Measurements from ENCODE around the gene CAMTA1.
A peak's percentile ranks its signal among the peaks of the same experiment; 100 is the strongest.

CAMTA1 gene

DNA sequence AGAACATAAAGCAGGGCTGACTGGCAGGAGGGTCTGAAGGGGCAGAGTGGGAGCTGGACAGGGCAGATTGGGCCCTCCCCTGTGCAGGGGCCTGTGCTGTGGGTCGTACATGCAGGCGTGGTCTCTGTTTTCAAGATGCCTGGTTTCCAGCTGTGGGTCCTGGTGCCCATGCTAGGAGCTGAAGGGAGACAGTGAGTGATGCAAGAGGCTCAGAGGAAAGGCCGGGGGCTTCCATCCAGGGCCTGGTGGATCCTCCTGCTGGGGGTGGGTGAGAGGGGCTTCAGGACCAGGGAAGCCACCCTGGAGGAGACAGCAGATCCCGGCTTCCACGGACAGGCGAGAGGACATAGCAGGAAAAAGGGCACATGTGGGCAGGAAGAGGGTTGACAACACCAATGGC, 636.8 kb downstream of the CAMTA1 start:
- TF ChIP-seq, protein P1, sequence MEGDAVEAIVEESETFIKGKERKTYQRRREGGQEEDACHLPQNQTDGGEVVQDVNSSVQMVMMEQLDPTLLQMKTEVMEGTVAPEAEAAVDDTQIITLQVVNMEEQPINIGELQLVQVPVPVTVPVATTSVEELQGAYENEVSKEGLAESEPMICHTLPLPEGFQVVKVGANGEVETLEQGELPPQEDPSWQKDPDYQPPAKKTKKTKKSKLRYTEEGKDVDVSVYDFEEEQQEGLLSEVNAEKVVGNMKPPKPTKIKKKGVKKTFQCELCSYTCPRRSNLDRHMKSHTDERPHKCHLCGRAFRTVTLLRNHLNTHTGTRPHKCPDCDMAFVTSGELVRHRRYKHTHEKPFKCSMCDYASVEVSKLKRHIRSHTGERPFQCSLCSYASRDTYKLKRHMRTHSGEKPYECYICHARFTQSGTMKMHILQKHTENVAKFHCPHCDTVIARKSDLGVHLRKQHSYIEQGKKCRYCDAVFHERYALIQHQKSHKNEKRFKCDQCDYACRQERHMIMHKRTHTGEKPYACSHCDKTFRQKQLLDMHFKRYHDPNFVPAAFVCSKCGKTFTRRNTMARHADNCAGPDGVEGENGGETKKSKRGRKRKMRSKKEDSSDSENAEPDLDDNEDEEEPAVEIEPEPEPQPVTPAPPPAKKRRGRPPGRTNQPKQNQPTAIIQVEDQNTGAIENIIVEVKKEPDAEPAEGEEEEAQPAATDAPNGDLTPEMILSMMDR (conservative IDR thresholded peaks at IDR 0.05; ENCODE audit: low read depth, low read length), result no peak
- DNase-seq (ENCODE audit: low read depth), result no peak
- no peak overlapping the region for H3K4me3 ChIP-seq (ENCODE audit: low read depth, low read length)

DNA sequence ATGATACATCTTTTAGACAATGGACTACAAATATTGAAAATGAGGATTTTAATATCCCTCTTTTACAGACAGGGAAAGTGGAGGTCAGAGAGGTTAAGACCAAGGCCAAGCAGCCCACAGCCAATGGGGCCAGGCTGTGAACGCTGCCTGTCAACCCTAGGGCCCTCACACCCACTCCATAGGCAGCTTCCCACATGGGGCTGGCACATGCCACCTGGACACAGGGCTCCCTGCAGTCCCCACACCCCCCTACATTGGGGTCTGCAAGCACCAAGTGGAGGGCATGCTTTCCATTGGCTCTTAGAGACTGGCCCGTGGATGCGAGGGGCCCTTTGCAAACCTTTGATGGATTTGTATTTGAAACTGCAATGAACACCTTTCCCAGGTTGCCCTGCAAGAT, 637.3 kb downstream of the CAMTA1 start:
- no peak for DNase-seq (ENCODE audit: low read depth)
- H3K4me3 ChIP-seq (ENCODE audit: low read depth, low read length), result no peak overlapping the region
- TF ChIP-seq, protein P1 (conservative IDR thresholded peaks at IDR 0.05; ENCODE audit: low read depth, low read length), result no peak

DNA sequence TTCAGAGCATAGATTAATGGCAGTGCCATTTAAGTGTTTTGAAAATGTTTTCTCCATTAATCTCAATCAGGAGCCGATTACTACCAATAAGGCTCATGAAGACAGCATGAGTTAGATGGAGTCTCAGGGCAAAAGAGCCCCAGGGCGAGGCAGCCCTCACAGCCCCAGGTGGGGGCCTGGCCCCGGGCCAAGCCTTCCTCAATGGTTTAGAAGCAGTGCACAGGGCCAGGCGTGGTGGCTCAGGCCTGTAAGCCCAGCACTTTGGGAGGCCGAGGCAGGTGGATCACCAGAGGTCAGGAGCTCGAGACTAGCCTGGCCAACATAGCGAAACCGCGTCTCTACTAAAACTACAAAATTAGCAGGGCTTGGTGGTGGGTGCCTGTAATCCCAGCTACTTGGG, 637.7 kb downstream of the CAMTA1 start:
- H3K4me3 ChIP-seq (ENCODE audit: low read depth, low read length), result no peak overlapping the region
- TF ChIP-seq, protein P1 (conservative IDR thresholded peaks at IDR 0.05; ENCODE audit: low read depth, low read length), result no peak
- DNase-seq (ENCODE audit: low read depth), result no peak

DNA sequence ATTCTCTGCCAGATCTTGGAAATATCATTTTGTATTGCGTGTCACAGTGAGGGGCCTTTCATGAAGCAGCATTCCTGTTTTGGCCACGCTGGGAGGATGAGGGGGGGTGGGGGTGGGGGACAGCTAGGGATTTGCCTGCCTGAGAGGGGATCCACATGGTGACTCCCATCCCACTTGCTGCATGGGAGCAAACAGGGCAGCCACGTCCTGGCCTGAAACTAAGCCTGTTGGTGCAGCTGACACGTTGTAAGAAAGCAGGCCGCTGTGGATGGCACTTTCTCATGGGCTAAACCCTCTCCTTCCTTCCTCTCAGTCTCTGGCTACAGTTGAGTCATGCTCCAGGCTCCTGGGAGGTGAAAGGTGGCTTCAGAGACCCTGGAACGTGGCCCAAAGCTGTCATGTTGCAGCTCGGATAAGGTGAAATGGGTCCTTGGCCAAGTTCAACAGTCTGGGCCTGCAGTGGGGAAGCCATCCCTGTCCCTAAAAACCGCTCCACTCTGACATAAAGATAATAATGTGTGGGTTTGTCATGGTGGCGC, 639.2 kb downstream of the CAMTA1 start:
- H3K4me3 ChIP-seq (ENCODE audit: low read depth, low read length), result no peak overlapping the region
- TF ChIP-seq, protein P1 (conservative IDR thresholded peaks at IDR 0.05; ENCODE audit: low read depth, low read length), result no peak
- peak; percentile 78 for DNase-seq (ENCODE audit: low read depth)

DNA sequence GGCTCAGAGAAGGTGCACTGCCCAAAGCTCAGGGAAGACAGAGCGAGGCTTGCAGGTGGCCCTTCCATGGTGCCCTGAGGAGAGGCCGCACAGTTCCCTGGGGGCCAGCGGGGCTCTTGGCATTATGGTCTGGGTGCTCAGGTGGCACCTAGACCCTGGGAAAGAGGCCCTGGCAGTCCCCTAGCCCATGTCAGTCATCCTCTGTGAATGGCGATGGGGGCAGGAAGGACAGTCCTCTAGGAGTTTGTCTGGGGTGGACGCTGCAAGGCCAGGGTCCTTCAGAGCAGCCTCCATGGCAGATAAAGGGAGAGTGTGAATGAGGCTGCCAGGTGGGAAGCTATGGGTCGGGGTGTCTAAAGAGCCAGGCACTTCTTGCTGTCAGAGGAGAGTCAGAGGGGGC, 640.0 kb downstream of the CAMTA1 start:
- TF ChIP-seq, protein P1 (conservative IDR thresholded peaks at IDR 0.05; ENCODE audit: low read depth, low read length), result no peak
- H3K4me3 ChIP-seq (ENCODE audit: low read depth, low read length), result no peak overlapping the region
- no peak for DNase-seq (ENCODE audit: low read depth)

DNA sequence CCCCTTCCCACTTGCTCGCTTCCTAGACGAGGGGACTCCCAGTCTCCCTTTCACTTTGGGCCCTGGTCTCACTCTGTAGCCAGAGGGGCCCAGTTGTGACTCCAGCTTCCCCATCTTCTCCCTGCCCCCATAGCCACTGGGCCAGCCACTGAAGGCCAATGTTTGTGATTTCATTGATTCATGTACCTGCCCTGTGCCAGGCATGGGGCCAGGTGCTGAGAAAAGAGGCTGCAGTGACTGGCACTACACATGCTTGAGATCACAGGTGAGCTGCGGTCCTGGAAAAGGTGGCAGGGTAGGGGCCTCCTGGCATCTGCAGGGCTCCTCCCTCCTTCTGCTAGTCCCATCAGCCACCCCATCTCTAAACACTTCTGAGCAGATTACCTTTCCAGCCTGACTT, 640.5 kb downstream of the CAMTA1 start:
- TF ChIP-seq, protein P1 (conservative IDR thresholded peaks at IDR 0.05; ENCODE audit: low read depth, low read length), result no peak

DNA sequence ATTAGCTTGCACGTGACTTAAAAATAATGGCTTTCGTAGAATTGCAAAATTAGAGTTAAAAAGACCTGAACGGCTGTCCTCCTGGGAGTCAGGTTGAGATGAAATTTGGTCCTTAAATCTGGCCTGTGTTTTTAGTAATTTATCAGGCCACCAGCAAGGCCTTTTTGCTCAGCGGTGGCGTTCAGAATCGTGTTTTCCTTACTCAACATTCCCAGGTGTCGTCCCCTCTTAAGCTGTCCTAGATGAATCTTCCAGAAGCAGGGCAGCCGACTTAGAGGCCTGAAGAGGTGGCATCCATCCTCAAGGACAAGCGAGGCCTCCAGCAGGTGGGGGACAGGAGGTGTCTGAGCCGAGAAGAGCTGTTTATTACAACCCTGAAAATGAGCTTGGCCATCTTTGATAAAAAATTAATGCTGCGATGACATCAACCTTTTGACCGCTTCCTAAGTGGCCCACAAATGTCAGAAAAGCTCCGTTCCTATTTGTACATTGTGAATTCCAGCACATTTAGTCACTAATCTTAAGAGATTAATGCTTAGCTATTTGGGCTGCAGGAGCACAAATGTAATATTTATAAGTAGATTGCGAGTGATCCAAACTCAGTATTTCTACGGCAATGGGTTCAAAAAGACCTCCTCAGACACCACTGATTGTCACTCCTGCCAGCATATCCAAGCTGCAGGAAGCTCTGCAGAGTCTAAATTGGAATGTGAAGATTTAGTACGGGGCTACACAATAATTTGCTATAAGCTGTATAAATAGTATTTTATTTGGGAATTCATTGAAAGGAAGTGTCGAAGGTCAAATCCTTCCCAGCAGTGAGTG, 641.7 kb downstream of the CAMTA1 start:
- TF ChIP-seq, protein P1 (conservative IDR thresholded peaks at IDR 0.05; ENCODE audit: low read depth, low read length), result no peak
- DNase-seq (ENCODE audit: low read depth), result no peak
- H3K4me3 ChIP-seq (ENCODE audit: low read depth, low read length), result no peak overlapping the region

More for the DNA sequence above, 640.5 kb downstream of the CAMTA1 start:
- no peak for DNase-seq (ENCODE audit: low read depth)
- no peak overlapping the region for H3K4me3 ChIP-seq (ENCODE audit: low read depth, low read length)

Data from choroid plexus epithelial cell (primary cell).